SU-DHL-6 (cell line): ENCODE results near the gene ADA.

Experiments used
- H2AFZ ChIP-seq: fragments of 200-600 bp; sonication (generic); 2 replicates; pipeline ENCODE4 v1.6.1; 2014; ENCODE audit warnings: low read depth, mild to moderate bottlenecking, moderate library complexity, mixed read lengths, antibody characterized with exemption, low read length; ENCODE audit not compliant: severe bottlenecking
- H3F3A ChIP-seq: fragments of 200-600 bp; shearing (Covaris generic); 2 replicates; pipeline ENCODE4 v1.6.0; 2016; ENCODE audit warnings: antibody characterized with exemption, mild to moderate bottlenecking; ENCODE audit not compliant: insufficient read depth
- H3K27ac ChIP-seq: fragments of 200-600 bp; sonication (generic); 2 replicates; pipeline ENCODE4 v1.5.1; 2016; ENCODE audit warnings: low read depth, mild to moderate bottlenecking, low read length, moderate library complexity, mixed read lengths
- H3K27me3 ChIP-seq: fragments of 200-600 bp; sonication (generic), shearing (Covaris generic); 2 replicates; pipeline ENCODE4 v1.6.0; 2014; ENCODE audit warnings: mild to moderate bottlenecking, low read length
- H3K36me3 ChIP-seq: fragments of 200-600 bp; sonication (generic); 2 replicates; pipeline ENCODE4 v1.6.1; 2014; ENCODE audit warnings: mild to moderate bottlenecking, low read length, mixed read lengths
- H3K4me2 ChIP-seq: fragments of 300-600, 200-600 bp; shearing (Covaris generic), sonication (generic); 2 replicates; pipeline ENCODE4 v1.6.0; 2014; ENCODE audit warnings: low read length, low read depth, mild to moderate bottlenecking; ENCODE audit not compliant: poor library complexity, severe bottlenecking
- H3K4me3 ChIP-seq: fragments of 200-600 bp; sonication (generic); 2 replicates; pipeline ENCODE4 v1.5.1; 2014; ENCODE audit warnings: antibody characterized with exemption, low read length, mild to moderate bottlenecking, mixed read lengths; ENCODE audit not compliant: insufficient read depth, poor library complexity, severe bottlenecking
- H3K79me2 ChIP-seq: fragments of 200-600 bp; sonication (generic); 2 replicates; pipeline ENCODE4 v1.6.1; 2014; ENCODE audit warnings: mild to moderate bottlenecking, low read length, moderate library complexity; ENCODE audit not compliant: insufficient read depth
- H3K9ac ChIP-seq: fragments of 200-600 bp; sonication (generic); 2 replicates; pipeline ENCODE4 v1.7.0; 2014; ENCODE audit warnings: mild to moderate bottlenecking, low read length
- H3K9me2 ChIP-seq: fragments of 200-600 bp; sonication (generic); replicated peaks from 2 replicates; pipeline ENCODE4 v1.6.1; 2014; ENCODE audit warnings: low read length; ENCODE audit not compliant: insufficient read depth
- H3K9me3 ChIP-seq: fragments of 200-600 bp; sonication (generic); 2 replicates; pipeline ENCODE4 v1.6.1; 2014; ENCODE audit warnings: low read length, mixed read lengths; ENCODE audit not compliant: insufficient read depth
- H4K20me1 ChIP-seq: fragments of 200-600 bp; sonication (generic); 2 replicates; pipeline ENCODE4 v1.6.1; 2014; ENCODE audit warnings: low read depth, mild to moderate bottlenecking, antibody characterized with exemption, low read length, moderate library complexity, mixed read lengths
- CTCF ChIP-seq: fragments of 200-600 bp; sonication (generic); IDR thresholded peaks from one replicate; pipeline ENCODE4 v1.5.1; 2017; ENCODE audit warnings: antibody characterized with exemption, mild to moderate bottlenecking, low read length, moderate library complexity; ENCODE audit not compliant: insufficient read depth, poor library complexity, severe bottlenecking
- EZH2phosphoT487 ChIP-seq: fragments of 200-600 bp; sonication (generic), shearing (Covaris generic); conservative IDR thresholded peaks from 2 replicates; pipeline ENCODE4 v1.6.1; 2018; ENCODE audit warnings: mild to moderate bottlenecking, antibody characterized with exemption, low read length, moderate library complexity, mixed read lengths

The ADA gene

GRCh38 chr20:44644230-44644617, 7.3 kb downstream of the ADA start:
- H3K4me3 ChIP-seq, result no peak overlapping the region
- TF ChIP-seq EZH2phosphoT487 (no peak), CTCF (no peak)
- H2AFZ ChIP-seq, result no peak overlapping the region
- H3F3A ChIP-seq, result peaks cover 35% of the 10 kb centered on the region
- no peaks in the 10 kb centered on the region for H3K27me3 ChIP-seq
- H3K79me2 ChIP-seq, result peaks cover 21% of the 10 kb centered on the region
- no peaks in the 10 kb centered on the region for H4K20me1 ChIP-seq
- H3K27ac ChIP-seq, result peak overlapping the region; percentile 93
- H3K36me3 ChIP-seq, result no peaks in the 10 kb centered on the region
- H3K4me2 ChIP-seq, result no peak overlapping the region
- no peaks in the 10 kb centered on the region for H3K9me2 ChIP-seq
- H3K9ac ChIP-seq, result no peak overlapping the region
- no peaks in the 10 kb centered on the region for H3K9me3 ChIP-seq

- Histone ChIP-seq H3K4me2 (peak overlapping the region; percentile 46), H3K9me3 (no peaks in the 10 kb centered on the region), H3K79me2 (peaks cover 16% of the 10 kb centered on the region; the same call in 1 of the 2 replicates), H2AFZ (no peak overlapping the region), H3K27ac (peak overlapping the region; percentile 93), H3K9ac (peak overlapping the region; percentile 36; the same call in 1 of the 2 replicates), H3K9me2 (no peaks in the 10 kb centered on the region), H4K20me1 (no peaks in the 10 kb centered on the region), H3K27me3 (no peaks in the 10 kb centered on the region), H3F3A (peaks cover 29% of the 10 kb centered on the region), H3K4me3 (no peak overlapping the region), H3K36me3 (no peaks in the 10 kb centered on the region)
- no peak for TF ChIP-seq EZH2phosphoT487
- no peak for TF ChIP-seq CTCF
Observed at GRCh38 chr20:44643596-44644229, 7.8 kb downstream of the ADA start.

GRCh38 chr20:44643154-44643519, 8.4 kb downstream of the ADA start:
- Histone ChIP-seq H2AFZ (no peak overlapping the region), H3K9ac (peak overlapping the region; percentile 36; the same call in 1 of the 2 replicates), H3K4me2 (peak overlapping the region; percentile 46), H3K36me3 (no peaks in the 10 kb centered on the region), H3K27ac (peak overlapping the region; percentile 93), H3K4me3 (no peak overlapping the region), H3K9me2 (no peaks in the 10 kb centered on the region), H3F3A (peaks cover 24% of the 10 kb centered on the region), H3K79me2 (peaks cover 14% of the 10 kb centered on the region; the same call in 1 of the 2 replicates), H4K20me1 (no peaks in the 10 kb centered on the region), H3K9me3 (no peaks in the 10 kb centered on the region), H3K27me3 (no peaks in the 10 kb centered on the region)
- TF ChIP-seq EZH2phosphoT487 (no peak), CTCF (no peak)
